ENCODE data around the gene TREX2.

Gene TREX2

GRCh38 chrX:153475271-153475670 is 29.4 kb upstream of the TREX2 start:
- FAIRE-seq: no peak

GRCh38 chrX:153474718-153475117 is 28.9 kb upstream of the TREX2 start:
- no peak for FAIRE-seq

GRCh38 chrX:153474266-153474665 is 28.4 kb upstream of the TREX2 start:
- no peak for FAIRE-seq

- FAIRE-seq: no peak
These were observed 27.3 kb upstream of the TREX2 start for GRCh38 chrX:153473126-153473525.

GRCh38 chrX:153471663-153472280 is 25.9 kb upstream of the TREX2 start:
- FAIRE-seq: no peak

- peak; percentile 45 for FAIRE-seq
These were observed 24.8 kb upstream of the TREX2 start, which contains the start of gene HAUS7 for GRCh38 chrX:153470411-153471363. HAUS7 (minus strand) TSS chrX:153470576; CDS start chrX:153470557, 19 bp downstream.

GRCh38 chrX:153469811-153470410 is 24.1 kb upstream of the TREX2 start:
- FAIRE-seq: no peak

- FAIRE-seq: no peak
These were observed 22.2 kb upstream of the TREX2 start for GRCh38 chrX:153468008-153468580.

- no peak for FAIRE-seq
These were observed 20.0 kb upstream of the TREX2 start for GRCh38 chrX:153465691-153466380.

- no peak for FAIRE-seq
These were observed 18.3 kb upstream of the TREX2 start for GRCh38 chrX:153464116-153464515.

GRCh38 chrX:153463556-153463955 is 17.7 kb upstream of the TREX2 start:
- FAIRE-seq: no peak

- no peak for FAIRE-seq
These were observed 17.2 kb upstream of the TREX2 start for GRCh38 chrX:153463031-153463430.

GRCh38 chrX:153462291-153462690 is 16.4 kb upstream of the TREX2 start:
- no peak for FAIRE-seq

- FAIRE-seq: peak; percentile 66
These were observed 15.0 kb upstream of the TREX2 start for GRCh38 chrX:153460826-153461225.

- no peak for FAIRE-seq
These were observed 14.1 kb upstream of the TREX2 start for GRCh38 chrX:153459986-153460385.

- FAIRE-seq: no peak
These were observed 12.6 kb upstream of the TREX2 start for GRCh38 chrX:153458476-153458875.

- no peak for FAIRE-seq
These were observed 12.1 kb upstream of the TREX2 start for GRCh38 chrX:153457827-153458466.

- no peak for FAIRE-seq
These were observed 11.4 kb upstream of the TREX2 start for GRCh38 chrX:153457136-153457825.

GRCh38 chrX:153456704-153457103 is 10.8 kb upstream of the TREX2 start:
- no peak for FAIRE-seq

- no peak for FAIRE-seq
These were observed 10.3 kb upstream of the TREX2 start for GRCh38 chrX:153456161-153456560.

GRCh38 chrX:153455571-153455970 is 9.7 kb upstream of the TREX2 start:
- FAIRE-seq: no peak
